ENCODE data around the gene SORL1.
"Not testable (repeated sequence)": the region's sequence is repeated elsewhere in the genome, so short reads cannot be mapped to it uniquely, and the experiment has no call there.

SORL1 gene

DNA sequence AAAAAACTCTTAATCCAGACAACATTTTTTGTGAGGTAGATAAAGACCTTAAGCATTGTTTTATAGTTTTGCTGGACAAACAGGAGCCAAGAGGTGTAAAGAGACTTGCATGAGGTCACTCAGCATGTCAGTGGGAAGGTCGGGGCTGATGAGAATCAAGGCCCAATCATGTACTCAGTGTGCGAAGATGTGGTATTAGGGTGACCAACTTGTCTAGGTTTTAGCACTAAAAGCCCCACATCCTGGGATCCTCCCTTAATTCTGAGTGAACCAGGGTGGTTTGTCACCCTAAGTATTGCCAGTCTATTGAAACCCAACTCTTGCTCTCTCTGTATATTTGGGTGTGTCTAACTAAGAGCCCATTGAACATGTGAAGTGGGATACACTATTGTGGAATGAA lies 20.2 kb downstream of the SORL1 start:
- in situ Hi-C loops (cut with MboI; ENCODE audit: low sequenced_read_pairs): no loop called here

DNA sequence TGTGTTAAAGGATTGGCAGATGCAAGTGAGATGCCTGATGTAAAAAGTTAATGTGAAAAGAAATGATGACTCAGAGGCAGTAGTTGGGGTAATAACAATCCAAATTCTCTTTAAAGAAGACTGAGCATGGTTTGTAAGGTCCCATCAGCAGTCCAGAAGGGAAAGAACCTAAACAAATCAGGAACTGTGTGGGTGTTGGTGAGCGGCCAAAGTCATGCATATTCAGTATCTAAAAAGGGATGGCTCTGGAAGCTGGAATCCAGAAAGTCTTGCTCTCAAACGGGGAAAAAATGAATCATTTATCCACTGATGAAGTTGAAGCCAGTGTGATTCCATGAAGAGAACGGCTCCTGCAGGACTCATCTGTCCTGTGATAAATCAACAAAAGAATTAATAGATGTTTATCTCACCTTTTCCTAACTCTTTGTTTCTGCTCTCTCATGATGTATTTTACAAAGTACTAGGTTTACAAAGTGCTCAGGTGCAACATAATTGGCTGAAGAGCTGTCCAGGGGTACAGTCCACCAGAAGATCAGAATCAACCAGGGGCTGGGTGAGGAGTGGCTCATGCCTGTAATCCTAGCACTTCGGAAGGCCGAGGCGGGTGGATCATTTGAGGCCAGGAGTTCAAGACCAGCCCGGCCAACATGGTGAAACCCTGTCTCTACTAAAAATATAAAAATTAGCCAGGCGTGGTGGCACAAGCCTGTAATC lies 21.1 kb downstream of the SORL1 start:
- in situ Hi-C loops (cut with MboI; ENCODE audit: low sequenced_read_pairs): no loop called here

DNA sequence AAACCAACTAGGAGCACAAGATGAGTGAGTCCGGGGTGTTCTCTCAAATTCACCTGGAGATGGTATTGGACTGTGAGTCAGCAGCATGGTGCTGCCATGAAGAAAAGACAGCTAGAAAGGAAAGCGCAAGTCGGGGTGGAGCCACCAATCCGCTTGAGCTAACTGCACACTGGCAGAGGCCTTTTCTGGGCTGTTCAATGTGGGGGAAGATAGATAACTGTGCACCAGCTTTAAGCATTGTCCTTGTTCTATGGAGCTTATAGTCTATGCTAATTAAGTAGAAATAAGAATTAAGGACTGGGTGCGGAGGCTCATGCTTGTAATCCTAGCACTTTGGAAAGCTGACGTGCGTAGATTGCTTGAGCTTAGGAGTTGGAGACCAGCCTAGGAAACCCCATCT lies 22.6 kb downstream of the SORL1 start:
- in situ Hi-C loops (cut with MboI; ENCODE audit: low sequenced_read_pairs): no loop called here

DNA sequence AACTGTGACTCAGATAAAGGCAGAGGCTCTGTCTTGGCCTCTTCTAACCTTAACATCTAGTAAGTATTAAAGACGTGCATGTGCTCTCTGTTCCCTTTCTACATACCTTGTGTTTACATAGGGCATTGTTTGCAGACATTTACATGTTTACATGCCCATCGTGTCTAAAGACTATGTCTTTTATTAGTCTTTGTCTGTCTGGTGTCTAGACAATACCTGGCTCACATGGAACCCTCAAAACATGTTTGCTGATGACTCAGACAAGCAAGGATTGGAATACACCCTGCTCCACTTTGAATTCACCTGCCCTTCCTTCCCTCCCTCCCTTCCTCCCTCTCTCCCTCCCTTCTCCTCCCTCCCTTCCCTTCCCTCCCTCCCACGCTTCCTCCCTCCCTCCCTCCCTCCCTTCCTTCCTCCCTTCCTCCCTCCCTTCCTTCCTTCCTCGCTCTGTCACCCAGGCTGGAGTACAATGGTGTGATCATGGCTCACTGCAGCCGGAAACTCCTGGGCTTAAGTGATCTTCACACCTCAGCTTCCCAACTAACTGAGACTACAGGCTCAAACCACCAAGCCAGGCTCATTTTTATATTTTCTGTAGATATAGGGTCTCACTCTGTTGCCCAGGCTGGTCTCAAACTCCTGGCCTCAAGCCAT lies 24.4 kb downstream of the SORL1 start:
- in situ Hi-C loops (cut with MboI; ENCODE audit: low sequenced_read_pairs): no loop called here

DNA sequence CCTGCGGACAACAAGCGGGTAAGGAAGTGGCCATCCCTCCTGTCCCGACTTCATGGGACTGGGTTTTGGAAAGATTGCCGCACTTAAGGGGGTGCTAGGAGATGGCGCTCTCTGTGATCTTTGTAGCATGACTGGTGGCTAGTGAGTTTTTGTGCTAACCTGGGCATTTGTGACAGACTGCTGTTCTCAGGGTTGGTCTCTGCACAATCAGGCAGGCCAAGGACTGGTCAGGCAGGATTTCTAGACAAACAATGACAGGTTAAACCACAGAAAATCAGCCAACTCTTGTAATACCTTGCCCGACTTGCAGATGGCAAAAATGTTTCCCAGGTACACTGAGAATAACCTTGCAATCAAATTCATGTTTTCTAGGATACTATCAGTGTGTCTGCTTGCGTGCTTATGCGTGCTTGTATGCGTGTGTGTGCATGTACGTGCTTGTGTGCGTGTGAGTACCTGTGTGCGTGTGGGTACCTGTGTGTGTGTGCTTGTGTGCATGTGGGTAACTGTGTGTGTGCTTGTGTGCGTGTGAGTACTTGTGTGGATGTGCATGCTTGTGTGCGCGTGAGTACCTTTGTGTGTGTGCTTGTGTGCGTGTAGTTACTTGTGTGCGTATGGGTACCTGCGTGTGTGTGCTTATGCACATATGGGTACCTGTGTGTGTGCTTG lies 26.2 kb downstream of the SORL1 start:
- in situ Hi-C loops (cut with MboI; ENCODE audit: low sequenced_read_pairs): no loop called here

DNA sequence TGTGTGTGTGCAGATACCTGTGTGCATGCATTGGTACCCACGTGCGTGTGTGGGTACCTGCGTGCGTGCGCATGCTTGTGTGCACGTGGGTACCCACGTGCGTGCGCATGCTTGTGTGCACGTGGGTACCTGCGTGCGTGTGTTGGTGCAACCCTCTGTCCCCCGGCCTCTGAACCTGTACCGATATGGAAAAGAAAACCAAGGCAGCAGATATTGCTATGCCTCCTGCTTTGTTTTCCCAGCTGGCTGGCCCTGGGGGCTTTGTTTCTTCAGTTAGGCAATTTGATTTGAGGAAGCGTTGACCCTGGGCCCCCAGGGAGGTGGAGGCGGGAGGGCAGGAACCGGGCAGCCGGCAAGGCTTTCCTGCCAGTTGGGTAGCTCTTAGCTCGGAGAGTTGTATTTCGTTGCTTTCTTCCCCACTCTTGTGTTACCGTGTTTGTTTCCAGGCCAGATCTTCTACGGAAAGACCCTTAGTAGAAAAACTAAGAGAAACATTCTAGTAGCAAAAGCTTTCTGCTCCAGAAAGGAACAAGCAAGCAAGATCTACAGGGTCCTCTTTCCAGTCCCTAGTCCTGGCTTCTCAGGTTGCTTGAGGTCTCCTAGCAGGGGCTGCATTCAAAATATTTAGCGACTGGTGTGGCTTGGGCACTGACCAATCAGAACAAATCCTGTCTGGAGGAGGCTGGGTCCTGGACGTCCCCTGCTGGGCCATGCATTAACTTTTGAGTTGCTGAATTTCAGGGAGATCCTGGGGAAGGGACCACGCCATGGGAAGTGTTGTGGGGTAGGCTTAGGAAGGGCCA lies 27.0 kb downstream of the SORL1 start:
- in situ Hi-C loops (cut with MboI; ENCODE audit: low sequenced_read_pairs): no loop called here

DNA sequence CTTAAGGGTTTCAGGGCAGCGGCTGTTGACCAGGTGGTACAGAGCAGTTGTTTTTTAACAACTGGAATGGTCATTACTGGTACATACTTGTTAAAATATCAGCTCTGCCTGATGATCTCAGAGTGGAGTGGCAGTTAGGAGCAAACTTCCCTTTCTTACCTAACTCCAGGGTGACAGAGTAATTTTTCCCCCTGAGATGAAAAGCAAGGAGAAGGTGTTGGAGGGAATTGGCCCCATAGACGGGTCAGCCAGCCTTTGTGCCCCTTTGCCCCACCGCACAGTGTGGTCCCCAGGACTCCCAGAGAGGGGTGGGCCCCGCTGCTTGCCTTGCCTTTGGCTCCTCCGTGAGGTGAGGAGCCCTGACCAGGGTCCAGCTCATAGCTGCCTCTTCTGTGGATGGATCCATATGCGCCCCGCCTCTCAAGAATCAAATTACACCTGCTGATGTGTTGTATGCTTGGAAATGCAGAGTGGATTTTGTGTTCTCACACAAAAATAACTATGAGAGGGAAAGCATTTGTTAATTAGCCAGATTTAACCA lies 27.7 kb downstream of the SORL1 start:
- in situ Hi-C loops (cut with MboI; ENCODE audit: low sequenced_read_pairs): no loop called here

DNA sequence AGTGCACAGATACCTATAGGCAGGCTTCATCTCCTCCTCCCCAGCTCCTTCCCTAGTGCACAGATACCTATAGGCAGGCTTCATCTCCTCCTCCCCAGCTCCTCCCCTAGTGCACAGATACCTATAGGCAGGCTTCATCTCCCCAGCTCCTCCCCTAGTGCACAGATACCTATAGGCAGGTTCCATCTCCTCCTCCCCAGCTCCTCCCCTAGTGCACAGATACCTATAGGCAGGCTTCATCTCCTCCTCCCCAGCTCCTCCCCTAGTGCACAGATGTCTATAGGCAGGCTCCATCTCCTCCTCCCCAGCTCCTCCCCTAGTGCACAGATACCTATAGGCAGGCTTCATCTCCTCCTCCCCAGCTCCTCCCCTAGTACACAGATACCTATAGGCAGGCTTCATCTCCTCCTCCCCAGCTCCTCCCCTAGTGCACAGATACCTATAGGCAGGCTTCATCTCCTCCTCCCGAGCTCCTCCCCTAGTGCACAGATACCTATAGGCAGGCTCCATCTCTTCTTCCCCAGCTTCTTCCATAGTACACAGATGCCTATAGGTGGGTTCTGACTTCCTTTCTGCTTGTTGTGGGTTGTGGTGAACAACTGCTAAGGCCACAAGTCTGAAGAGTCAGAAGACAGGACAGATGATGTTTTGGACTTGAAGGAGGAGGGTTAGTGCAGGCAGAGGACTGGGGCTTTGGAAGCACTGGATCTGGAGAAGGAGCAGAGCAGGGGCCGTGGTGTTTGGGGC lies 29.5 kb downstream of the SORL1 start:
- in situ Hi-C loops (cut with MboI; ENCODE audit: low sequenced_read_pairs): not testable (repeated sequence)

DNA sequence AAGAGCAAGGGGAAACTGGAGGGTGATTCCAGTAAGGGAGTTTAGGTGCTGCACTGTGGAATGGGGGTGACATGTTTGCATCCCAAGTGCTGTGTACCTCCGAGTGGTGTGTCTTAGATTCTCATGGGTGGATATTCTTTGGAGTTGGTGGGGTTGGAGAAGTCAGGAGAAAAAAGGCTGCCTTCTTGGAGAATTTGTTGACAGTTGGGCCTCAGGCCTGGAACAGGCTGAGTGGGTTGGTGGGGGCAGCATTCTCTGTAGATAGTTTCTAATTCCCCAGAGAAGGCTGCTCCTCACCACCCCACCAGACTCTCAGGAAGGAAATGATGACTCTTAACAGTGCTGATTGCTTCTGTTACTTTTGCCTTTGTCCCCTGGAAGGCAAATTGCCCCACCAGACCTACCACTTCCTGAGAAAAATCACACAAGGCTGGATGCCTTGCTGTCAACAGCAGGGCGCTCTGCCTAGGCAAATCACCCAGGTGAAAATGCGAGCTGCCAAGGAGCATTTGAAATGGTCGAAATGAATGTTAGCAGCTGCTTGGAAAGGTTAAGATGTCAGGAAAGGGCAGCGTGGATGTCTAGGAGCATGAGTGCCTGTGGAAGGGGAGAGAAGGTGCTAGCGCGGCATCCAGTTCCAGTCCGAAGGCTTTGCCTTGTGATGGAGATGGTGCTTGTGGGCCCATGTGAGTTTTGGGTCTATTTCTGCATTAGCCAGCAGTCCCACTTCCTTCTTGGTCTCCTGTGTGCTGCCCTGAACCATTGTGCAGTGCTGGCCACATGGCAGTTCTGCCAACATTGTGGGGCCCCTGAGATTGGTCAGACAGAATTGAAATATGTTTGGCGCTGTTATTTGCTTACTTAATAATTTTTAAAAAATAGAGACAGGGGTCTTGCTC lies 30.4 kb downstream of the SORL1 start:
- in situ Hi-C loops (cut with MboI; ENCODE audit: low sequenced_read_pairs): no loop called here

DNA sequence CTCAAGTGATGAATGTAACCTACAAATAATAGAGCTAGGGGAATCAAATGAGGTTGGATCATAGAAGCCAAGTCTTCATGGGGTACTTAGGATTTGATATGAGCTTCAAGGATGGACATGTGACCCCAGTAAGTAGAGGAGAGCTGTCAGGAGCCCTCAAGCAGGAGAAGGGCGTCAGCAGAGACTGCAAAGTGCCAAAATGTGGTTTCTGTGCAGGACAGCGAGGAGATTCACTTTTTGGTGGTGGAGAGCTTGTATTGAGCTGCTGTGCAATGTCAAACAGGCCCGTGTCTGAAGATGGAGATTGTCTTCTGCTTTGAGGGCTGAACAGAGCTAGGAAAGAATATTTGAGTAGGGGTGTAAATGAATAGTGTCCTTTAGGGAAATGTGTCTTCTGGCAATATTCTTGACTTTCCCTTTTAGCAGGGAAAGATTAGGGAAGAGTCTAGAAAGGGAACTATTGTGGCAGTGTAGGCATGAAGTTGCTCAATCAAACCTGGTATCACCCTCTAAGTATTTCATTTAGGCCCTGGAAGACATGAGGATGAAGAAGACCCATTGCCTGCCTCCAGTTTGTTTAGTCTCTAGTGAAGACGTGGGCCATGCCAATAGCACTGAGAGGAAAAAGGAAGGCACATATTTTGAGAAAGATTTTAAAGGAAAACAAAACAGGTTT lies 31.8 kb downstream of the SORL1 start:
- in situ Hi-C loops (cut with MboI; ENCODE audit: low sequenced_read_pairs): no loop called here

DNA sequence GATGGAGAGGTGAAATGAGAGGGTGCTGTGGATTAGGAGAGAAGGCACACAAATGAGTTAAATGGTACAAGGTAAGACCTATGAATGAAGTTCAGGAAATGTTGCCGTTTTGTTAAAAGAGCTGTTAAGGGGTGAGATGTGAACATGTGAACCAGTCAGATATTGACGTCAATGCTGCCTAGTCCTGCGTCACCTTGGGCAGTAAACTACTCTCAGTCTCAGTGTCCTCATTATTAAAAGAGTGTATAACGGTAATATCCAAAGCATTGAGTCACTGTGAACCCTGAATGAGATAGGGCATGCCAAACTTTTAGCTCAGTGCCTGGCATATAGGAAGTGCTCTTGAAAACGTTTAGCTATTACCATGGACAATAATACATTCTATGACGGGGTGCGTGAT lies 33.1 kb downstream of the SORL1 start:
- in situ Hi-C loops (cut with MboI; ENCODE audit: low sequenced_read_pairs): no loop called here

DNA sequence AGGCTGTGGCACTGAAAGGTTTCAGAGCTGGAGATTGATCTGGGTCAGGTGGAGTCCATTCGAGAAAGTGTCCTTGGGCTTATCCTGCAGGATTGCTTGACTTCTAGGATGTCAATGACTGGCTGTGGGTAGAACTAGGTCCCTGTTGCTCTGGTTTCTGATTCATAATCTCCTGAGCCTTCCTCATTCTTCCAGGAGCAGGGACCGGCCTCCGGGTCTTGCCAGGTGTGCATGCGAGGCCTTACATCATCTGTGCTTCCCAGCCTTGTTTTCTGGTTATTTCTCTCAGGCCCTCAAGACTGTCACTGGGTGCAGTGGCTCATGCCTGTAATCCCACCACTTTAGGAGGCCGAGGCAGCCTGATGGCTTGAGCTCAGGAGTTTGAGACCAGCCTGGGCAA lies 33.9 kb downstream of the SORL1 start:
- in situ Hi-C loops (cut with MboI; ENCODE audit: low sequenced_read_pairs): no loop called here

DNA sequence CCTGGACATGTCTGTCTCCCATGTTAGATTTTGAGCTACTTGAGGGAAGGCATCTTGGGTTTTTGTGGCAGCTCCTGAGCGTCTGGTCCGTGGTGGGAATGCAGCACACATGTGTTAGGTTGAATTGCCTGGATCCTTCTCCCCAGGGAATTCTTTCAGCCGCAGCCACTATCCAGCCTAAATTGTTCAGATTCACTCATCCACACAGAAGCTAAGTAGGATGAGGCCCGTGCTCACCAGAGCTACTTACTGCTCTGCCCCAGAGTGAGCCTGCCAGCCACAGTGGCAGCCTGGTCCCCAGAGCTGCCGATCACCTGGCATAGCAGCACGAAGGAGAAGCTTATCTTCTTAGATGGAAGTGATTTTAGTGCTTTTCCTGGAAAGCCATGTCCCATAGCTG lies 35.1 kb downstream of the SORL1 start:
- in situ Hi-C loops (cut with MboI; ENCODE audit: low sequenced_read_pairs): no loop called here

DNA sequence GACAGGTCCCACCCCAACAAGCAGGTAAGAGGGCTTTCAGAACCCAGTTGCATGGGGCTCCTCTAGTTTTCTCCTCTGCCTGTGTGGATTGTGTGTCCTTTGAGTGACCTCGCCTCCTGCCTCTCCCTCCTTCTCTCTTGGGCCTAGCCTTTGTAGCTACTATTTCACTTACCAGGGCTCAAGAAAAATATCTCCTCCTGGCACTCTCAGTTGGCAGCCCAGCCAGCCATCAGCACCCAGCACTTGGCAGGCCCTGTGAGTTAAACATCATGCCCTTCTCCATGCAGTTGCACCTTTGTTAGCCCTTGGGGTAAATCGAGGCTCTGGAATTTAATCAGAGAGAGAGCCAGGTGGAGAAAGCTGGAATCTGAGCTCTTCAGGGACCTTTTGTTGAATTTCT lies 36.1 kb downstream of the SORL1 start:
- in situ Hi-C loops (cut with MboI; ENCODE audit: low sequenced_read_pairs): no loop called here

DNA sequence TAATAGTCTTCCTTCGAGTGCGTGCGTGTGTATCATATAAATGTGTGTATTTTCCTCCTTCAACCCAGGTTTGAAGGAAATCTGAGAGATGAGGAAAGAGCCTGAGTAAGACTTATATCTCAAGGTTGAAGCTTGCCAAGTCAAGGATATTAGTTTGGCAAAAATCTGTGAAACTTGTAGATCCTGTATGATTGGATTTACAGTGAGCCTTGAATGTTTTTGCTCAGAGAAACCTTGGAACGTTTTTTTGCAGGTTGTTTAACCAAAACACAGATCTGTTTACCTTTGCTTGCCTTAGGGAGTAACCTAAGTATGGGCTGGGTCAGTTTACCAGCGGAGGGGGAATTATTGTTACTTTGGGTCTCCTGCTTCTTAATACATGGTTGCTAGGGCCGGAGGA lies 36.5 kb downstream of the SORL1 start:
- in situ Hi-C loops (cut with MboI; ENCODE audit: low sequenced_read_pairs): no loop called here

DNA sequence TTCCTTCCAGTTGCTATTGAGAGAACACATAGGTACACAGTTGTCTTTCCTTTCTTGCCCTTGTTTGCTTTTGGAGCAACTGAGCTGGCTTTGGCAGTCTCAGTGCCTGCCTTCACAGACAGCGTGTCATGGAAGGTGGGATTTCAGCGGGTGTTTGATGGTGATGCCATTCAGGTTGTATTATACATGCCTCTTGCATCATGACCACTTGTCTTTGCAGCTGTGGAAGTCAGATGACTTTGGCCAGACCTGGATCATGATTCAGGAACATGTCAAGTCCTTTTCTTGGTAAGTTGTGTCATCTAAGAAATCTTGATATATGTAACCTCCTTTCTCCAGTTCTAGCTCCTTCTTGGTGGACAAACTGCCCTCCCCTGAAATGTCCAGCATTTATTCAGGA lies 37.7 kb downstream of the SORL1 start:
- in situ Hi-C loops (cut with MboI; ENCODE audit: low sequenced_read_pairs): no loop called here

DNA sequence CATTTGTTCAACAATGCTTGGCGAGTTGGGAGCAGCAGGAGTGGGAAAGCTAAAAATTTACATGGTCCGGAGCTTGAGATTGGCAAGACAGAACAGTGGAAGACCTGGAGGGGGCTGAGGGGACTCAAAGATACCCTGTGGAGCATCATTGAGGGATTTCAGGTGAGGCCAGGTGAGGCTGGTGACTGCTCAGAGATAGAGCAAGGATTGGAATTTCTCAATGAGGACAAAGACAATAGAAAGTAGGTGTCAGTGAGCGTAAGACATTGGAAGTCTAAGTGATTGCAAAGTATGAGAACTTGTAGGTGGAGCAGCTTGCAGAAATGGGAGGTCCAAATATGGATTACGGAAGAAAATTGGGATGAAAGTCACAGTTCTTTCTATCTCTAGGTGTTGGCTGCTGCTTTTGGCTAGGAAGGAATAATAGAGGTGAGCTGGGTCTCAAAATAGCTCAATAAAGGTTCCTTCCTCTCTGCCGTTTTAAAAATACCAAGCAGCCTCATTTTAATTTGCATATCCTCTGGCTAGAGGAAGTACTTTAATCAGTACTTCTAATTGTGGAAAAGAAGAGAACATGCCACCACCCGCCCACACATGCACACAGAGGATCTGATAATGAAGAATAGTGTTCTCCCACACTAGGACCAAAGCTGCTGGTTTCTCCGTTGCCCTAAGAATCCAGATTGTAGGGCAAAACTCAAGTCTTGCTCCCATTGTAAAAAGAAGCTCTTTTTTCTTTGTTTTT lies 42.4 kb downstream of the SORL1 start:
- in situ Hi-C loops (cut with MboI; ENCODE audit: low sequenced_read_pairs): no loop called here
